Stimulated activated CD4-positive, alpha-beta T cell treated with anti-CD3 and anti-CD28 coated beads, Interleukin-1b, Interleukin-23, amount 100 ng/mL, for 48 hours (primary cell): ENCODE results near the gene IL1R2.

Experiments
- DNase-seq: peaks from one replicate; pipeline ENCODE4 v3.0.0-alpha.2; 2020

IL1R2 gene

DNA sequence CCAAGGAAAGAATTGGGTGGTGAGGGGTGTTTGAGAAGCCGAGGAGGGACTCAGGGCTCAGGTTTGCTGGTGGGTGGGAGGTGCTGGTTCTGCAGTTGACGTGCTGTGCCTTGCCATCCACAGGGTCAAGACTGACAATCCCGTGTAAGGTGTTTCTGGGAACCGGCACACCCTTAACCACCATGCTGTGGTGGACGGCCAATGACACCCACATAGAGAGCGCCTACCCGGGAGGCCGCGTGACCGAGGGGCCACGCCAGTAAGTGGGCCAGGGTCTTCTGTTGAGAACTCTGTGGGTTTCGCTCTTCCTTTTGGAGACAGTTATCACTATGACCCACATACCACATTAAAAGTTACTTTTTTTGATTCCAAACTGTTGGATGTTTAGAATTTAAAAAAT lies 32.6 kb downstream of the IL1R2 start:
- DNase-seq = no peak

DNA sequence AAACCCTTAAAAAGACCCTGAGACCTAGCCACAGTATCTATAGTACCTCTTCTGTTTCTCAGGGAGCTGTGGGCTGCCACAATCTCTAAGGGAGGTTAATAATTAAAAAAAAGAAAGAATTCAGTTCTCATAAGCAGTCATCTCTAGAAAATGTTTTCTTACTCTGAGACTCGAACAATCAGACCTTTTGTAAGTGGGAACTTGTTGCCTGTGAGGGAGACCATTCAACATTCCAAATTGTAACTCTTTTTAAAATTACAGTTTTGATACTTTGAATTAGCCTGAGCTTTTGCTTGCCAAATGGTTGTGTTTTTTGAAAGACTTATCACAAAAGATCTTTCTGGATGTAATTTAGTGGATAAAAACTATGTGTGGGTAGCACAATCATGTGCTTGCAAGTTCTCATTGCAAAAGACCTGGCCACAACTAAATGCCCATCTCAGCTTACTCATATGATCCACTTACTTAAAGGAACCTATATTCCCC lies 33.3 kb downstream of the IL1R2 start:
- DNase-seq = no peak

DNA sequence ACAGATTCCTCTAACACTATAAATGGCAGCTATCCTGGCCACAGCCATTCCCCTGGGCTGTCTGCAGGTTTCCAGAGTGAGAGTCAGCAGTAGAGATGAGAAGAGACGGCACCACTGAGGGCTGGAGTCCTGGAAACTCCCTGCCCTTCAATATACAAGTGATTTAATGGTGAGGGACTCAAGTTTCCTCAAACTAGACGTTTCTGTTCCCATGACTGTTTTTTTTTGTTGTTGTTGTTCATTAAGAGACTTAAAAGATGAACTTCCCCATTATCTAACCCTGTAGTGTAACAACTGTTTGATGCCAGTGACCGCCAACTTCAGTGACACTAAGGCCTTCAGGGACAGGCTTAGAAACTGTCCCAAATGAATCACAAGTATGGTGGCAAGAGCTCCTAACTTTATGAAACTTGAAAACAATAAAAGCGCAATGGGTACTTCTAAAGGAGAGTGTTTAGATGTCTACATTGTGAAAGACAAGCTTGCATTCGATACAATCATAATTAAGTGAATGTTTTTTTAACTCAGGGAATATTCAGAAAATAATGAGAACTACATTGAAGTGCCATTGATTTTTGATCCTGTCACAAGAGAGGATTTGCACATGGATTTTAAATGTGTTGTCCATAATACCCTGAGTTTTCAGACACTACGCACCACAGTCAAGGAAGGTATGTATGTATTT lies 34.0 kb downstream of the IL1R2 start:
- no peak for DNase-seq

DNA sequence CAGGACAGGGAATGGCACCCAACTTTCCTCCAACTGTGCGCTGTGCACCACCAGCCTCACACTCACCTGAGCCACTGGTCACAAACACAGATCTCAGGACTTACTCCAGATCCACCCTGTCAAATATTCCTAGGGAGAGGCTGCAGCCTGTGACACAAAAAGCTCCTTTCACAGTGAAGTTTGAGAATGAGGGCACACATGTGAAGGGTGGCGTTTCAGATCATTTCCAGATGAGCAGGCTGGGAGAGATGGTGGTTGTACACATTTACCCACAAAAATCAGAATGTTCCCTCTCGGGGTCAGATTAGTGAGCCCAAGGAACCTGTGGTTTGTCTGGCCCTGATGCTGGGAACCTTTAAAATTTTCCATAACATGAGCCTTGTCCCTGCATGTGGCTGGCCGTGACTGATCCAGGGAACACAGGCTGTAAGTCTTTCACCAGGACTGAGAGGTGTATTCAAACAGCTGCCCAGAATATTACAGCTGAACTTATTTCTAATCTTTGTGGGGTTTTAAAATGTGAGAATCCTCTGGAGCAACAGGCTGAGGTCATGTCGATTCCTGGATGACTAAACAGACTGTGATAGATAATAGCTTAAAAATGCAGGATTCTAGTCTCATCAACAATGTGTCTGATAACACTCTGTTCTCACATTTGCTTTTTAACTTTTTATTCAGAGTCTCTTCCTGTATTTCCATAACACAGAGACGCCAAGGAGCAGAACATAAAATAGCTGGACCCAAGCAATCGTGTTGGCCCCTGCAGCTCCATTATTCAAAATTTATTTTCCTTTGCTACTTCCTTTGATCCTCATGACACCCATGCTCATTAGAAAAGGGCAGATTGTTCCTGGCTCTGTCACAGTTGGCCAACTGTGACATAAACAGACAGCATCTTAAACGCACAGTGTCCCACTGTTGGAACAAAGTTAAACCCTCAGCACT lies 35.5 kb downstream of the IL1R2 start:
- DNase-seq = no peak

DNA sequence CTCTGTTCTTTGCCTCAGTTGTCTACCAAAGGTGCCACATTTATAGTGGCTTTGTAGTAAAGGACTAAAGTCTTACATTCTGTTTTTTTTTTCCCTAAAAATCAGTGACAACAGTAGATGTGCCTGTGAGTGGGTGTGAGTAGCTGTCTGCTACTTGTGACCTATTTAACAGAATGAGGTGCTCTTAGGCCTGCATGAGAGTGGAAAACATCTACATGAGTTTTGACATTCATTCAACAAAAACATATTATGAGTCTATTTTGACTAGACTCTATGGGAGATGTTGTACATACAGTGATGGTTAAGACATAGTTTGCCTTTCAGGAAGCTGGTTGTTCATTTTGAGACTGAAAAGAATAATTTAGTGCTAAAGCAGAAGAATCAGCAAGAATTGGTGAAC lies 36.7 kb downstream of the IL1R2 start:
- DNase-seq = no peak

DNA sequence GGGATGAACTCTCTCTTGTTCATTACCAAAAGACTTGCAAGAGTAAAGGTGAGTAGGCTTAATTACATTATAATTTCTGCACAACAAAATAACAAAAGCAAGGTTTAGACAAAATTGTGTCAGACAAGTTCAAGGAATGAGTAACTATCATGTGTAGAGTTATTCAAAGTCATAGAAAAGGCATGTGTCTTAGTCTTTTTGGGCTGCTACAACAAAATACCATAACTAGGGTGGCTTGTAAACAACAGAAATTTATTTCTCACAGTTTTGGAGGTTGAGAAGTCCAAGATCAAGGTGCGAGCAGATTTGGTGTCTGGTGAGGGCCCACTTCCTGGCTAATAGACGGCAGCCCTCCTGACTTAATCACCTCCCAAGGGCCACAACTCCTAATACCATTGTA lies 37.6 kb downstream of the IL1R2 start:
- no peak for DNase-seq

DNA sequence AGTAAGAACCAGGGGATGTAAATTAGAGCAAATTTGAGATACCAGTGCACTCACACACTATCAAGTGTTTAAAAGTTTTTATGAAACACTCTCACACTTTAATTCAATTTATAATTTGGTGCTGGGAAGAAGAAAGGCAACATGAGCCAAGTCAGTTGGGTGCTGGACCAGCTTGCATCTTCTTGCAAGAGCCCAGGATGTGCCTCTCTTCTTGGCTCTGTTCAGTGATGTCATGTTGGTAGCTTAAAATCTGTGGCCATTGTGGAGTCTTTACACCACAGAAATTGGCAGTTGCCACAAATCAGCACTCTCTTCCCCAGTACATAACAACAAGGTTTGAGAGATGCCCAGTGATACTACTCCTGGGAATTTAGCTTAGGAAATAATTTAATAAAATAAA lies 38.2 kb downstream of the IL1R2 start:
- no peak for DNase-seq

DNA sequence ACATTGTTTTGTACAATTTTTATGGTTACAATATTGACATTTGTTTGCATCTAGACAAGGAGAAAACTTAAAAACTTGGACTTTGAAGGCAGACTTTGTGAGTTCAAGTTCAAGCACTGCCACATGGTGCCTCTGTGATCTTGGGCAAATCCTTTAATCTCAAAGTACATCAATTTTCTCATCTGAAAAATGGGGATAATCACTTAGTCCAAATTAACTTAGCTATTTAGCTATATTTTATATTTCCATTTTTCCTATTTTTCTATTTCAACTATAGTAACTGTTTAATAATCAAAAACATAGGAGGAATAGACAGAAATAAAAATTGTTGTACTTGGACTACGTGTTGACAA lies 38.7 kb downstream of the IL1R2 start:
- no peak for DNase-seq

DNA sequence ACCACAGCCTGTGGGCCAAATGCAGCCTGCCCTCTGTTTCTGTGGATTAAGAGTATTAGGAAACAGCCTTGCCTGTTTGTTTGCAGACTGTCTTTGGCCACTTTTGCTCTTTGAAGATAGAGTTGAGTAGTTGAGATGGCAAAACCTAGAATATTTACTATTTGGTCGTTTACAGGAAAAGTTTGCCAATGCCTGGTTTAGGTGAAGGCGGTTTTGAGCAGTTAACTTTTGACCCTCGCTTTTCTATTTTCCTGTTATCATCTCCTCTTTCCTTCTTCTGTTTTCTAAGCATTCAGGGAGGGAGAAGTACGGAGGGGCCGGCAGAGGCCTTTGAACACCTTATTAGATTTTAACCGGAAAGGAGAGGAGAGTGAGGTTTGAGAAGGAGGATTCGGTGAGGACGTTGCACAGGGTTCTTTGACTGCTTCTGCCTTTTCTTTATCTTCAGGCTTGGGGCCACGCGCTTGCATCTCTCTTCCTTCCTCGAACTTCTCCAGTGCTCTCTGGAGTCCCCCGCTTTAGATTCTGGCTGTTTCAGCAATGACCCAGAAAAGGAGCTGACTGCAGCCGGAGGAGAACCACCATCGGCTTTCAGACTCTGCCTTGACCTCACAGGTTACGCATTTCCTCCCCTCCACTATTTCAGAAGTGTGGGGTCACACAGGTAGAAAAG lies 39.2 kb downstream of the IL1R2 start:
- no peak for DNase-seq

DNA sequence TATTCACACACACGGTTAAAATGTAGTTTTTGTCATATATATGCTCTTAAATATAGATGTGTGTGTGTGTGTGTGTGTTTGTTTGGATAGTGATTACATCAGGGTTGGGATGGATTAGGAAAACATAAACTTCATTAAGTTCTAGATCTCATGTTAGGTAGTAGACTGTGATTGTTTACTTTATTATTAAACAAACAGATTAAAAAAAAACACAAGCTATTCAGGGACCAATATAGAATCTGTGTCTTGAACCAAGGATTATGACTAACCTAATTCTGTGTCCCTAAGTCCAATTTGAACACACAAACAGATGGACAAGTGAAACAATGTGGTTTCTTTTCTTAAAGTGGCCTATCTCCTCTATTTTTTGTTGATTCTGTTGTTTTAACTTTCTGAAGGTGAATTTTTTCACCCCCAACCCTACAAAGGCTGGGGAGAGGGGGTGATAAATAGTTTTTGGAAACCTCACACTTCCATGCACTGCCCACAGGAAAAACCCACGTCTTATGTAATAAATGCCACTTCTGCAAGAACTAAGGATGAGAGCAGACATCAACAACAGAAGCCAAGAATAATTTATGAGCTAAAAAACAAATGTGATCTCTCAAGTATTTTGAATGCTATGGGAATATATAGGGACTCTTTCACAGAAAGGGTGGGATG lies 40.7 kb downstream of the IL1R2 start:
- no peak for DNase-seq

DNA sequence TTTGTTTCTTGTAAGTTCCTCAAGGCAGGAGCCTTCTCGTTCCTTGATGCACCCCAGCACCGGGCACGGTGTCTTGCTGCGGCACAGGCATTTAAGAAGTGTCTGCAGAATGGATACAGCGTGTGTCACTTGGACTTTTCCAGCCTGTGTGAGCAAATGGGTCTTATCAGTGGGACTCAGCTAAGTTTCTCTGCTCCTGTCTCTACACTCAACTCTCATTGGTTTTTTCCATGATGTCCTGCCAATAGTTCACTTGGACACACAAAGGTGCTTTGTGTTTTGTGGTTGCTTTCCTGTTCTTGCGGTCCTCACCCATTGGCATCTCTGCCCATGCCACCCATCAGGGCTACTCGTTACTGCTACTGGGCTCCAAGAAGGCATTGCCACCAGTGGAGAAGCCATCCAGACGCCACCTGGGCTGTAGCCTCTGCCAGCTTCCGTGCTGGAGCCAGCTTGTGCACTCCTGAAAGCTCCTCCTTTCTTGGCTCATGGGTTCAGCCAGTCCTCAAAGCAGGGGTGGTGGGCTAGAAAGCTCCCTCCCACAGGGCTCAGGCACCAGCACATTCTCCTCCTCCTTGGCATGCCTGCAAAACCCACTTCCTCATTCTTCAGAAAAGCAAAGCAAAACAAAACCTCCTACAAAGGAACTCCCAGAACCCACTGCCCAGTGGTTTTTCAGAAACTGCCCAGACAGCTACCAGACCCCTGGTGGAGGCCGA lies 41.4 kb downstream of the IL1R2 start:
- peak; percentile 22 for DNase-seq

DNA sequence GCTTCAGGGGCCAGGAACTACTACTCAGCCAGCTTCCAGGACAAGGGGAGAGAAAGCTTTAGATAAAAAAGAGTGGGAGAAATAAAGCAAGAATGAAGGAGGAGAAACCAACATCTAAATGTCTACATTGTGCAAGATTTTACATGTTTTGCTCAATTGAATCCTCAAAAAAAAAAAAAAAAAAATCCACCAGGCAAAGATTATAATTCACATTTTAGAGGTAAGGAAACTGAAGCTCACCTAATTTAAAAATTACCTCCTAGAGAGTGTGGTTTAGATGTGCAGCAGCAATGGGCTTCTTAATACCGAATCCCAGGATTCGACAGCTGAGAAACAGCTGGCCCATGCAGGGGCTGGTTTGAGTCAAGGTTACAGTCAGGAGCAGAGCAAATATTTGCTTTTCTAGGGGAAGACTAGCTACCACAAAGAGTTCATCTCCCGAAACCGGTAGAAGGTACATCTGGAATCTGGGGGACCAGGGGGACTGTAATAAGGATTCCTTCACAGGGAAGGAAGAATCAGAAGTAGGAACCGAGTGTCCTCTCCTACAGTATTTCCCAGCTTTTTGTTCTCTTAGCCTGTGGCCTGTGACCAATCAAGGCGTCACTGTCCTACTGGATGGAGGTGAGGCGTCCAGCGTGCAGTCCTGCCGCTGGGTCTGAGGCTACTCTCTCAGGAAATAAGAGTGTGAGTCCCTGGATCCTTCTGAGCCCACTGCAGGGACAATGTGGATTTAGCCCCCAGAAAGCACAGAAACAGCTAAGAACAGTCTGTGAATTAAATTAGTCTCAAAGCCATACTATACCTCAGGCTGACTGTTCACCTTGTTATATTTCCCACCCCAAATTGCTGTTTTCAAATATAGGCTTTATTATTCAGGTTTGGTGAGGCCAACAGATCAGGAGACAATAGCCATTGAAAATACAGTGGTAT lies 42.3 kb downstream of the IL1R2 start:
- no peak for DNase-seq

DNA sequence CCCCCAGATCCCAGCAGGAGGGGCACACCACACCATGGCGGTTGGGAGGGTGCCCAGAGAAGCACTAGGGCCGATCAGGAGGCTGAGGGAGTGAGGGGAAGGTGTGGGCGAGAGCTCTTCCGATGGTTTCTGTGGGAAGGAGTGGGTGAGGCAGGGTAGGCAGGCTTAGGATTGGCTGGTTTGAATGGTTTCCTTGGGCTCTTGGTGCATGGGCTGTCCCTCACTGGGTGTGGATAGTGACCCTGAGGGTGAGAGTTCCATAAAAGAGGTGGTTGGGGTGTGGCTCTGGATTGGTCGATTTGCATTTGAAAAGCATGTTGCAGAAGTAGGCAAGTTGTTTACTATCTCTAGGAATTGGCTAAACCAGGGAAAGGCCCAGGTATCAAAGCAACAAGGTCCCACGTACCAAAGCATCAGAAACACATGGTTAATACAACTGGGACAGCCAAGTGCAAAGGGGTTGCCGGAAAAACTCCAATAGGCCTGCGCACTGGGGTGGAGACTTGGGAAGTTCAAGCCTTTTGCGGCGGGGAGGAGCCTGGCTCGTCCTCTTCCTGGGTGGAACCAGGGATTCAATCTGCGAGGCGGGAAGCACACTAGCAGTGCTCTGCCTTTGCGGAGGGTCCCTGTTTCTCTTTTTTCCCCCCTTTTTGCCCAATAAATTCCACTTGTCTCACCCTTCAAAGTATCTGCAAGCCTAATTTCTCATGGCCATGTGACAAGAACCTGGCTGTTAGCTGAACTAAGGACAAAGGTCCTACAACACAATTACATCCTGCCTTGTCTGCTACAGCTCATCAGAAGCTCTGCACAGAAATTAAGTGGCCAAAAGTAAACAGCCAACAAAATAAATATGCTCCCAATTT lies 43.2 kb downstream of the IL1R2 start:
- DNase-seq = no peak

DNA sequence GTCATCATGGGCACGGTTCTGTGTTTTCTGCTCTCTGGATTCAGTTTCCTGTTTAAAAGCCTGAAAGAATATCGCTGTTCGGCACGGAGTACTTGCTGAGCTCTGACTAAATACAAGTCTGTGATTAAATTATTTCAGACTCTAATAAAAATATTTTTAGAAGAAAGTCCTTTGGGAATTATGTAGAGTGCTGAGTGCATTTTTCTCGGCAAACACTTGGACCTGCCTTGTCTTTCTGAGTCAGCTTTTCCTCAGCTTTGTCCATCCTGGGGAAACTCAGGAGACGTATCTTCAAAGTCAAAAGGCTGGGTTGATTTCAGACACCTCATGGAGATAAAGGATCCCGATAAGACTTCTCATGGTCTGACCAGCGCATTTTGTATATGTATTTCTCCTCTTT lies 45.9 kb downstream of the IL1R2 start:
- DNase-seq = no peak

DNA sequence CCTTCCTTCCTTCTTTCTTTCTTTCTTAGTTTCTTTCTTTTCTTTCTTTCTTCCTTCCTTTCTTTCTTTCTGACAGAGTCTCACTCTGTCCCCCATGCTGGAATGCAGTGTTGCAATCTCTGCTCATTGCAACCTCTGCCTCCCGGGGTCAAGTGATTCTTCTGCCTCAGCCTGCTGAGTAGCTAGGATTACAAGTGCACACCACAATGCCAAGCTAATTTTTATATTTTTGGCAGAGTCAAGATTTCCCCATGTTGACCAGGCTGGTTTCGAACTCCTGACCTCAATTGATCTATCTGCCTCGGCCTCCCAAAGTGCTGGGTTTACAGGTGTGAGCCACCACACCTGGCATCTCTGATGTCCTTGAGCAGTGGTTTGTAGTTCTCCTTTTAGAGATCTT lies 48.5 kb downstream of the IL1R2 start:
- no peak for DNase-seq

DNA sequence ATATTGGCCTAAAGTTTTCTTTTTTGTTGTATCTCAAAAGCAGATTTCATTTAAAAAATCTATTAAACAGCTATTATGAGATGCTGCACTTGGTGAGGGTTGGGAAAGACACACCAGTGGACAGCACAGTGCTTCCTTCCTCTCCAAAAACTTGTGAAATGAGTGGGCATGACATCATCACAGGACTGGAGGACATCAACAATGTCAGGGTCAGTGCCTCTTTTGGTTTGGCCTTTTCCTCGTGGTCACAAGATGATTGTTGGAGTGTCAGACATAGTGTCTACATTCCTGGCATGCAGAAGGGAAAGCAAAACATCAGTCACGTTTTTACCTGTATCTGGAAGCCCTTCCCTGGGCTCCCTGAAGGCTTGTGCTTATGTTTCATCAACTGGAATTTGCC lies 49.6 kb downstream of the IL1R2 start:
- DNase-seq = no peak

DNA sequence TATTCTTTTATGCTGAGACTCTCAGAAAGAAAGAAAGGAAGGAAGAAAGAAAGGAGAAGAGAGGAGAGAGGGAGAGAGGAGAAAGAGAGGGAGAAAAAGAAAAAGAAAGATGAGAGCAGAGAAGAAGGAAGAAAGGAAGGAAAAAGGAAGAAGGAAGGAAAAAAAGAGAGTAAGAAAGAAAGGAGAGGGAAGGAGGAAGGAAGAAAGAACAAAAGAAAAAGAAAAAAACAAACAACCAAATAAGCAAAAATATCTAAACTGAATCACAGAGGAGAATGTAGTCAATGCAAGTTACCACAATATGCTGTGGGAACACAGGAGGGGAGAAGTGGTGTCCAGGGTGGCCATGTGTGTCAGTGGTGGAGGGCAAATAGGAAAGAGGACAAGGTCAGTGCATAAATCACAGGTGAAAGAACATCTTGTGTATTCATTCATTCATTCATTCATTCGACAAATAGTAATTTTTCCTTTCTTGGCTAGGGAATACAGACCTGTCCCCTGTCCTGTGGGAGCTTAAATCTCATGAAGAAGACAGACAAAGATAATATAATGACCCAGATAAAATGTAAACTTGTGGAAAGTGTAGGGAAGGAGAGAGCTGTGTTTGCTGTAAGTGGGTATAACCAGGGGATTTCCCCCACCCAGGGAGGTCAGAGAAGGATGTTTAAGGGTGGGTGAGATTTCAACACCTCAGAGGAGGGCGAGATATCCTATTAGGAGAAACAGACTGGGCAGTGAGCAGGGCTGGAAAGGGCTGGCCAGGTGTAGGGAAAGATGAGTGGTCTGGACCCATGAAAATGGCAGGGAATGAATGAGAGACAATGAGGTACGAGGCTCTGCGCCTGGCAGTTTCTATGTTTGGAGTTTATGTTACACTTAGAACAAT lies 50.7 kb downstream of the IL1R2 start:
- no peak for DNase-seq

DNA sequence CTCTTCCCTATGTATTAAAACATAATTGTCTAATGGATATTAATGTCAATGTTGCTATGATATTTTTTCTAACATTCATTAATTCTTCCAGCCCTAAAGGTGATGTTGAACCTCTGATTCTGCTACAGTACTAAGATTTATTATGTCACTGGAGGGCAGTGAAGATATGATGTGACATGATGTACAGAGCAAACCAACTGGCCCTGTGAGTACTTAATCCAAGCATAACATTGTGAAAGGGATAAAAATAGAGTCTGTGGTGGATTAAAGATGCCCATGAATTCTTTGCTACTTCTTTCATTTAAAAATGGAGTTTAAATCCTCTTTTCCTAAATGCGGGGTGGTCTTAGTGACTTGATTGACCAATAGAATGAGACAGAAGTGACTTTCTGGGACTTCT lies 51.8 kb downstream of the IL1R2 start:
- DNase-seq = no peak

DNA sequence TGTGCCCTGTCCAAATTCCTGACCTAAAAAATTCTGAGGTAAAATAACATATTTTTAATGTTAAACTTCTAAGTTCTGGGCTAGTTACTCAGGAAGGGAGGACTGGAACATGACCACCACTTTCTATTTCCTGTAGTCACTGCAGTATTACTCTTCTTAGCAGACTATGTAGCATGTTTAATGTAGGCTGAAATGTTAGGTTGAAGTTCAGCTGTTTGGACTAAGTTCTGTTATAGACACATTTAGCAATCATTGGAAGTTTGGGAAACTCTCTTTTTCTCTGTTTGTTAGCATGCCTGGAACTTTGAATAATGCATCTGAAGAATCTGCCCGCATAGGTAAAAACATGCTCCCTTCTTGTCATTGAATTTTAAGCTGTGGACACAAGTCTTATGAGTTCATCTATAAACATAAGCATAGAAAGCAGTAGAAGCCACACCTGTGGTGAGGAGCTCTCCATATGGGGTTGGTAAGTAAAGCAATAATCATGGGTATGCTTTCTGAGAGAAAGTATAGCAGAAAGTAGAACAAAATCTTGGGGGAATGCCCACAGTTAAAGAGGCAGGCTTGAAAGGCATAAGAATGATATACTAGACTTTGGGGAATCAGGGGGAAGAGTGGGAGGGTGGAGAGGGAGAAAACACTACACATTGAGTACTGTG lies 52.6 kb downstream of the IL1R2 start:
- no peak for DNase-seq
